Neural cell (in vitro differentiated cells): ENCODE results near the gene SQOR. TPM values are rescaled to one million over a fixed set of nuclear protein-coding genes. Genes with fewer than 3 reads are reported as not detected.
A peak's percentile ranks its signal among the peaks of the same experiment; 100 is the strongest.

Source experiments
- H2AFZ ChIP-seq: fragments of 200-600, 300-800 bp; sonication (generic), shearing (Covaris generic); 2 replicates; pipeline ENCODE4 v1.6.0; 2014; ENCODE audit warnings: low read depth, mild to moderate bottlenecking, antibody characterized with exemption, low read length, moderate library complexity
- H3F3A ChIP-seq: fragments of 200-600 bp; shearing (Covaris generic); 2 replicates; pipeline ENCODE4 v1.6.1; 2016; ENCODE audit warnings: mild to moderate bottlenecking, moderate library complexity, mixed read lengths, antibody characterized with exemption, low read length; ENCODE audit not compliant: insufficient read depth, poor library complexity, severe bottlenecking
- H3K27ac ChIP-seq: fragments of 200-600, 300-800 bp; sonication (generic), shearing (Covaris generic); 2 replicates; pipeline ENCODE4 v1.5.1; 2014; ENCODE audit warnings: mild to moderate bottlenecking, low read length, moderate library complexity
- H3K27me3 ChIP-seq: fragments of 300-800, 200-600 bp; sonication (generic), shearing (Covaris generic); 2 replicates; pipeline ENCODE4 v1.6.0; 2014; ENCODE audit warnings: mild to moderate bottlenecking, low read depth, low read length, moderate library complexity; ENCODE audit not compliant: insufficient read depth
- H3K36me3 ChIP-seq: fragments of 300-800, 200-600 bp; sonication (generic), shearing (Covaris generic); 2 replicates; pipeline ENCODE4 v1.5.1; 2014; ENCODE audit warnings: mild to moderate bottlenecking, antibody characterized with exemption, low read length, moderate library complexity; ENCODE audit not compliant: insufficient read depth
- H3K4me2 ChIP-seq: fragments of 300-800, 200-600 bp; sonication (generic), shearing (Covaris generic); 2 replicates; pipeline ENCODE4 v1.6.0; 2014; ENCODE audit warnings: mild to moderate bottlenecking, low read length
- H3K4me3 ChIP-seq: fragments of 300-800, 200-600 bp; sonication (generic), shearing (Covaris generic); 2 replicates; pipeline ENCODE4 v1.5.1; 2014; ENCODE audit warnings: mild to moderate bottlenecking, low read length, moderate library complexity
- H3K79me2 ChIP-seq: fragments of 200-600 bp; shearing (Covaris generic); replicated peaks from 2 replicates; pipeline ENCODE4 v1.6.0; 2014; ENCODE audit warnings: mild to moderate bottlenecking, low read length, moderate library complexity; ENCODE audit not compliant: insufficient read depth
- H3K9ac ChIP-seq: fragments of 300-800, 200-600 bp; sonication (generic), shearing (Covaris generic); 2 replicates; pipeline ENCODE4 v1.6.1; 2016; ENCODE audit warnings: mild to moderate bottlenecking, low read length, mixed read lengths
- H3K9me2 ChIP-seq: fragments of 200-600 bp; shearing (Covaris generic); 2 replicates; pipeline ENCODE4 v1.6.1; 2016; ENCODE audit warnings: mild to moderate bottlenecking, low read length, mixed read lengths; ENCODE audit not compliant: insufficient read depth
- H3K9me3 ChIP-seq: fragments of 200-600, 300-800 bp; sonication (generic), shearing (Covaris generic); 2 replicates; pipeline ENCODE4 v1.6.1; 2016; ENCODE audit warnings: mild to moderate bottlenecking, mixed run types, low read length, moderate library complexity, mixed read lengths
- H4K20me1 ChIP-seq: fragments of 200-600 bp; shearing (Covaris generic); 2 replicates; pipeline ENCODE4 v1.6.1; 2016; ENCODE audit warnings: mild to moderate bottlenecking, mixed run types; ENCODE audit not compliant: insufficient read depth
- EP300 ChIP-seq: fragments of 450-650 bp; conservative IDR thresholded peaks from 2 replicates; pipeline ENCODE4 v1.6.1; 2014; ENCODE audit warnings: antibody characterized with exemption, mild to moderate bottlenecking, moderate library complexity; ENCODE audit not compliant: poor library complexity, severe bottlenecking
- EZH2 ChIP-seq: fragments of 200-600, 300-800 bp; shearing (Covaris generic), sonication (generic); IDR thresholded peaks from 2 replicates; pipeline ENCODE4 v1.6.1; 2014; ENCODE audit warnings: antibody characterized with exemption, low read length, borderline replicate concordance, mild to moderate bottlenecking; ENCODE audit not compliant: insufficient read depth, poor library complexity, severe bottlenecking
- MXI1 ChIP-seq: fragments of 450-650 bp; conservative IDR thresholded peaks from 2 replicates; pipeline ENCODE4 v1.6.1; 2014; ENCODE audit warnings: antibody characterized with exemption, mild to moderate bottlenecking; ENCODE audit not compliant: poor library complexity, severe bottlenecking
- POLR2AphosphoS5 ChIP-seq: IDR thresholded peaks from 2 replicates; pipeline ENCODE4 v1.6.1; 2012
- RAD21 ChIP-seq: fragments of 450-650 bp; conservative IDR thresholded peaks from 2 replicates; pipeline ENCODE4 v1.6.1; 2014; ENCODE audit warnings: antibody characterized with exemption, mild to moderate bottlenecking, moderate library complexity
- REST ChIP-seq: IDR thresholded peaks from 2 replicates; pipeline ENCODE4 v1.6.1; 2012; ENCODE audit warnings: borderline replicate concordance
- SMC3 ChIP-seq: fragments of 450-650 bp; conservative IDR thresholded peaks from 2 replicates; pipeline ENCODE4 v1.6.1; 2014; ENCODE audit warnings: antibody characterized with exemption, mild to moderate bottlenecking, moderate library complexity; ENCODE audit not compliant: poor library complexity
- TAF1 ChIP-seq: IDR thresholded peaks from 2 replicates; pipeline ENCODE4 v1.6.1; 2012; ENCODE audit warnings: low read depth
- polyA plus RNA-seq: library from polyadenylated mRNA; depleted of rRNA; stranded (reverse); fragments of >200 nt; gene quantifications from 2 replicates; pipeline ENCODE4 v1.2.3, GENCODE V29; 2014
- TF ChIP-seq, protein P1 (sequence below): fragments of 450-650 bp; IDR thresholded peaks from 2 replicates; pipeline ENCODE4 v1.5.1; 2014; ENCODE audit warnings: antibody characterized with exemption, mild to moderate bottlenecking, moderate library complexity; ENCODE audit not compliant: poor library complexity, severe bottlenecking

Gene SQOR
- polyA plus RNA-seq, 1 donor from 2014 or later, result not detected

DNA sequence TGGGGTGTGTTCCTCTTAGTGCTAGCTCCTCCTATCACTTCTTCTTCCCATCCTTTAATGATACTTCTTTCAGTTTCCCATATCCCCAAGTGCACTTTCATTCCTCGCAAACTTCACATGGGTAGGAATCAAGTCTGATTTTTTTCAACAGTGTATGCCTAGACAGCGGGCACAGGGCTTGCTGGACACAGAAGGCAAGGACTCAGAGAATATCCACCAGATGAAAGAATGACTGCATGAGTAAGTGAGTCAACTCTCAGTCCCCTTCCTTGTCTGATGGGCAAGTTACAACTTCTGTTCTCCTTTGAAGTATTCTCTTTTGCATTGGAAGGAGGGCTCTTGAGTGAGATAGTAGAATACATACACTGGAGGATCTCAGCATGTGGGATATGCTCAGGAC is 3.1 kb upstream of the SQOR start:
- Histone ChIP-seq H3K9ac (no peak overlapping the region), H3K9me3 (peaks cover 6% of the 10 kb centered on the region), H3K36me3 (no peaks in the 10 kb centered on the region), H3K79me2 (no peaks in the 10 kb centered on the region), H2AFZ (no peak overlapping the region), H3K27me3 (peaks cover 21% of the 10 kb centered on the region), H3F3A (no peaks in the 10 kb centered on the region), H3K27ac (no peak overlapping the region), H4K20me1 (no peaks in the 10 kb centered on the region), H3K4me3 (no peak overlapping the region), H3K9me2 (no peaks in the 10 kb centered on the region), H3K4me2 (no peak overlapping the region)
- TF ChIP-seq EP300, result no peak
- TF ChIP-seq RAD21, result no peak
- TF ChIP-seq TAF1, result no peak
- TF ChIP-seq, protein P1, sequence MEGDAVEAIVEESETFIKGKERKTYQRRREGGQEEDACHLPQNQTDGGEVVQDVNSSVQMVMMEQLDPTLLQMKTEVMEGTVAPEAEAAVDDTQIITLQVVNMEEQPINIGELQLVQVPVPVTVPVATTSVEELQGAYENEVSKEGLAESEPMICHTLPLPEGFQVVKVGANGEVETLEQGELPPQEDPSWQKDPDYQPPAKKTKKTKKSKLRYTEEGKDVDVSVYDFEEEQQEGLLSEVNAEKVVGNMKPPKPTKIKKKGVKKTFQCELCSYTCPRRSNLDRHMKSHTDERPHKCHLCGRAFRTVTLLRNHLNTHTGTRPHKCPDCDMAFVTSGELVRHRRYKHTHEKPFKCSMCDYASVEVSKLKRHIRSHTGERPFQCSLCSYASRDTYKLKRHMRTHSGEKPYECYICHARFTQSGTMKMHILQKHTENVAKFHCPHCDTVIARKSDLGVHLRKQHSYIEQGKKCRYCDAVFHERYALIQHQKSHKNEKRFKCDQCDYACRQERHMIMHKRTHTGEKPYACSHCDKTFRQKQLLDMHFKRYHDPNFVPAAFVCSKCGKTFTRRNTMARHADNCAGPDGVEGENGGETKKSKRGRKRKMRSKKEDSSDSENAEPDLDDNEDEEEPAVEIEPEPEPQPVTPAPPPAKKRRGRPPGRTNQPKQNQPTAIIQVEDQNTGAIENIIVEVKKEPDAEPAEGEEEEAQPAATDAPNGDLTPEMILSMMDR, result no peak
- no peak for TF ChIP-seq REST
- TF ChIP-seq EZH2, result no peak
- TF ChIP-seq SMC3, result no peak
- no peak for TF ChIP-seq MXI1
- no peak for TF ChIP-seq POLR2AphosphoS5

DNA sequence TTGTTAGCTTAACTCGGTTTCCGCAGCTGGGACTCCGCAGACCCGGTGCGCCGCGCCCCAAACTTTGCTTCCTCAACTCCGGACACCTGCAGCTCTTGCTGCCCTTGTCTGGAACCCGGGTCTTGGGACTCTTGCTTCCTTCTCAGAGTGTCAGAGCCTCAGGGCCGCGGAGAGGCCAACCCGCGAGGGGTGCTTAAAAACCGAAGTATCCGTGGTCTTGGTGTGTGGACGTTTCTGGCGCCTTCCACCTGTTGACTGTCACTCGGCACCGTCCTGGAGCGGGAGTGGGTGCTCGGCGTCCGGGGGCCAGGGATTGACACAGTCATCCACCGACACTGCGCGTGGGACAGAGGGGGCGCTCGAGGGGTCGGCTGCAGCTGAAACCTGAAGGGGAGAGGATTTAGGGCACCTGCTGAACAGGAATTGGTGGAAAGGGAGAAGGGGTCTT is 386 bp downstream of the SQOR start:
- peak overlapping the region; percentile 55 for H3K4me3 ChIP-seq
- no peak overlapping the region for H2AFZ ChIP-seq
- H3K9me2 ChIP-seq, result no peaks in the 10 kb centered on the region
- H3K9me3 ChIP-seq, result peaks cover 5% of the 10 kb centered on the region
- no peak overlapping the region for H3K9ac ChIP-seq
- H3K36me3 ChIP-seq, result no peaks in the 10 kb centered on the region
- no peak for TF ChIP-seq TAF1
- no peak for TF ChIP-seq REST
- TF ChIP-seq SMC3, result no peak
- no peak for TF ChIP-seq POLR2AphosphoS5
- TF ChIP-seq, protein P1, result no peak
- TF ChIP-seq EZH2, result no peak
- no peak for TF ChIP-seq MXI1
- TF ChIP-seq EP300, result no peak
- no peak for TF ChIP-seq RAD21
- H3K27ac ChIP-seq, result no peak overlapping the region
- no peak overlapping the region for H3K4me2 ChIP-seq
- peaks cover 21% of the 10 kb centered on the region for H3K27me3 ChIP-seq
- no peaks in the 10 kb centered on the region for H4K20me1 ChIP-seq
- no peaks in the 10 kb centered on the region for H3F3A ChIP-seq
- H3K79me2 ChIP-seq, result no peaks in the 10 kb centered on the region
